Measurements from ENCODE around the gene TMEM184A. TPM values are rescaled to one million over a fixed set of nuclear protein-coding genes. Genes with fewer than 3 reads are reported as not detected.

Gene TMEM184A
- total RNA-seq, 2 donors from 2014 or later, result 0.12 to 0.73 TPM

GRCh38 chr7:1562116-1562515 lies 6.1 kb upstream of the TMEM184A start:
- peaks cover 0 to 5% of the 10 kb centered on the region in 2 donors for H3K36me3 Mint-ChIP-seq
- no peak for ATAC-seq
- no peaks in the 10 kb centered on the region for H3K9me3 Mint-ChIP-seq
- no peak overlapping the region for H3K27ac Mint-ChIP-seq
- DNase-seq (ENCODE audit: low spot score in 2 of 2), result no peak

DNA sequence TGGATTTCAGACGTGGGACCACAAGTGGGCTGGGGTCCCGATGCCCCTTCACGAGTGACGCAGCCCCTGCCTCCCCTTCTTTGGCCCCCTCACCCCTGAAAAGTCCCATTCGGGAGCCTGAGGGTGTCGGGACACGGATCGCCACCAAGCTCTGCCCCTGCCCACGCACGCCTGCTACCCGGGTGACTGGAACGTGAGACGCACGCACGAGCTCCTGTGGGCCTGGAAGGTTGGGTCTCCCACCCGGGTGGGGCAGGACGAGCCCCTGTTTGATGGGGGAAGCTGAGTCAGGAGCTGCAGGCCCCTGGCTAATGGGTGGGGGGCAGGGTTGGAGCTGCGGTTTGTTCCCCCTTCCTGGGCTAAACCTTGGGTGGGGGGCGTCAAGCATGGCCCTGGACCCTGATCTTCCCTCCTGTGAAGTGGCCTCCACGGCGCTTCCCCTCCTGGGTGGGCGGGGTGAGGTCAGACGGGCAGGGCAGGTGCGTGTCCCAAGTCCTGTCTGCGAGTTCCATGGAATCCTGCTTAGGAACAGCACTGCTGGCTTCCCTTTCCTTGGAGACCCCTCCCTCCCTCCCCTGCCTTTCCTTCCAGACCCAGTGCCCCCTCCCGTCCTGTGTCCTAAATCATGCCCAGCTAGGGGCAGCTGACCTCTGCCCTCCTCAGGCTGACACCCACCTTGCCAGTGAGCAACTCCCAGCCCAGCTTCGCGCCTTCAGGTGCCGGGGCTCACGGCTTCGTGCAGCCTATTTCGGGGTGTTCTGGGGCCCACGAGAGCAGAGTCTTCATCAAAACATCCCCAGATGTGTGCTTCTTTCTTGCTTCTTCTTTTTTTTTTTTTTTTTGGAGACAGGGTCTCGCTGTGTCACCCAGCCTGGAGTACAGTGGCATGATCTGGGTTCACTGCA lies 5.3 kb upstream of the TMEM184A start:
- H3K36me3 Mint-ChIP-seq, result no peaks in the 10 kb centered on the region
- H3K9me3 Mint-ChIP-seq, result no peaks in the 10 kb centered on the region
- no peak overlapping the region for H3K27ac Mint-ChIP-seq
- DNase-seq (ENCODE audit: low spot score in 2 of 2) (no peak), ATAC-seq (no peak)

DNA sequence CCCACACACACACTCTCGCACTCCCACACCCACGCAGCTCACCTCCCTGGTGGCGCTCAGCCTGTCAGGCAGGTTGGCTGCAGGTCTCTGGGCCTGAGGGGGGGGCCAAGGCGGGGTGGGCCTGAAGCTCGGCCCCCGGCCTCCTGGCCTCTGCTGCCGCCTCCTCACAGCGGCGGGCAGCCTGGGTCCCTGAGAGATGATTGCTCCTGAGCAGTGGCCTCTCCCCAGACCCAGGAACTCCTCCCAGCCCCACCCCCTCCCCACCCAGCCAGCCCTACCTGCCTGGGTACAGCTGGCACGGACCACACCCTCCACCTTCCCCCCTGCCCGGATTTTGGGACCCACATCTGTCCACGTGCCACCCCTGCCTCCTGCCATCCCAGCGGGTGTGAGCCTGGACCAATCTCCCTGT lies 4.6 kb upstream of the TMEM184A start:
- DNase-seq (ENCODE audit: low spot score in 2 of 2) (no peak), ATAC-seq (no peak)
- no peaks in the 10 kb centered on the region for H3K9me3 Mint-ChIP-seq
- H3K27ac Mint-ChIP-seq, result no peak overlapping the region
- H3K36me3 Mint-ChIP-seq, result no peaks in the 10 kb centered on the region

- Mint-ChIP-seq H3K9me3 (no peaks in the 10 kb centered on the region), H3K27ac (no peak overlapping the region), H3K36me3 (no peaks in the 10 kb centered on the region)
- no peak for DNase-seq (ENCODE audit: low spot score in 2 of 2)
- no peak for ATAC-seq
Observed at GRCh38 chr7:1559626-1560590, 3.9 kb upstream of the TMEM184A start.

DNA sequence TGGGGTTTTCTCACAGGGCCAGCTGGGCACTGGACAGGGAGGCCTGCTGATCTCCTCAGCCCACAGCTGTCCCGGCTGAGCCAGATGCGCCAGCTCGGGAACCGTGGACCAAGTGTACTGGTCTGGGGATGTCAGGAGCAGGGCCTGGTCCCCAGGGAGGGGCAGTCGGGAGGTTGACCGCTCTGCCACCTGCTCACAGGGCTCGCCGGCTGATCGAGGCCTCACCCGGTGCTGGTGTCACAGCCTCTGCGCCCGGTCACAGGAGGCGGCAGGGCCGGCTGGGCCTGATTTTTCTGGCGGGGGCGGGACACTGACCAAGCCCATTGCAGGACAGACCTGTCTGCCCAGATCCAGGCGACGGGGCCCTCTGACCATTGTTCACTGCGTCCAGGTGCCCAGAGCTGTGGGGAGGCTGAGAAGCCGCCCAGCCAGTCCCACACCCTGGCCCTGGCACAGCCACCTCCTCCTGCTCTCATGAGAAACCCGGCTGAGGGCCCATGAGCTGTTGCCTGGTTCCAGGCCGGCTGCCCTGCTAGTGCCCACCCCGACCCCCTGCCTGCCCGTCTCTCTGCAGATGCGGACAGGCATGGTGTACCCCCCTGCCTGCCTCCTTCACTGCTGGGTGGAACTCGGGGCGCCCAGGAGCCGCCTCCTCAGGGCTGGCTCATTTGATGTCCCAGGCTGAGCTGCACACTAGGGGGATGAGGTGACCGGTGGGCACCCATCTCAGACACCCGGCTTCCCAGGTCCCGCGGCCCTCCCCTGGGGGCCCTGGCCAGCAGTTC lies 3.0 kb upstream of the TMEM184A start:
- no peak for DNase-seq (ENCODE audit: low spot score in 2 of 2)
- ATAC-seq, result no peak
- no peaks in the 10 kb centered on the region for H3K36me3 Mint-ChIP-seq
- H3K27ac Mint-ChIP-seq, result no peak overlapping the region
- no peaks in the 10 kb centered on the region for H3K9me3 Mint-ChIP-seq

- Mint-ChIP-seq H3K9me3 (no peaks in the 10 kb centered on the region), H3K27ac (peak overlapping the region; percentile 44 to 61), H3K36me3 (no peaks in the 10 kb centered on the region)
- DNase-seq (ENCODE audit: low spot score in 2 of 2) (no peak), ATAC-seq (no peak)
Observed at GRCh38 chr7:1558181-1558811, 2.3 kb upstream of the TMEM184A start.

DNA sequence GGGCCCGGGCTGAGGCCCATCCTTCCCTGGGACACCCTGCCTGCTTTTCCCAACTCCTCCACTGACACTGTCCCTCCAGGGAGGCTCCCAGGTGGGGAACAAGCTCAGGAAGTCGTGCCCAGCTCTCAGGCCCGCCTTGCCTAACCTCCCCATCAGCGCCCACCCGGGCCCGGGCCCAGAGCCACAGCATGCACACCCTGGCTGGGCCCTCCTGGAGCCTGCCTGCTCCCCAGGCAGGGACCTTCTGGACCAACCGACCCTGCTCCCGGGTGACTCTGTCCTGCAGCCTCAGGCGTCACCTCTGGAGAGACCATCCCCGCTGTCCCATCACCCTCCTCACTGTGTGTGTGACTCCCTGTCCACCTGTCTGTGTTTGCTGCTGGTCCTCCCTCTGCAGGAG lies 1.8 kb upstream of the TMEM184A start:
- Mint-ChIP-seq H3K27ac (peak overlapping the region; percentile 44 to 61), H3K9me3 (no peaks in the 10 kb centered on the region), H3K36me3 (no peaks in the 10 kb centered on the region)
- DNase-seq (ENCODE audit: low spot score in 2 of 2) (no peak), ATAC-seq (no peak)

- DNase-seq (ENCODE audit: low spot score in 2 of 2) (no peak), ATAC-seq (no peak)
- Mint-ChIP-seq H3K27ac (no peak overlapping the region), H3K36me3 (no peaks in the 10 kb centered on the region), H3K9me3 (no peaks in the 10 kb centered on the region)
Observed at GRCh38 chr7:1557006-1557405, 1.0 kb upstream of the TMEM184A start.

DNA sequence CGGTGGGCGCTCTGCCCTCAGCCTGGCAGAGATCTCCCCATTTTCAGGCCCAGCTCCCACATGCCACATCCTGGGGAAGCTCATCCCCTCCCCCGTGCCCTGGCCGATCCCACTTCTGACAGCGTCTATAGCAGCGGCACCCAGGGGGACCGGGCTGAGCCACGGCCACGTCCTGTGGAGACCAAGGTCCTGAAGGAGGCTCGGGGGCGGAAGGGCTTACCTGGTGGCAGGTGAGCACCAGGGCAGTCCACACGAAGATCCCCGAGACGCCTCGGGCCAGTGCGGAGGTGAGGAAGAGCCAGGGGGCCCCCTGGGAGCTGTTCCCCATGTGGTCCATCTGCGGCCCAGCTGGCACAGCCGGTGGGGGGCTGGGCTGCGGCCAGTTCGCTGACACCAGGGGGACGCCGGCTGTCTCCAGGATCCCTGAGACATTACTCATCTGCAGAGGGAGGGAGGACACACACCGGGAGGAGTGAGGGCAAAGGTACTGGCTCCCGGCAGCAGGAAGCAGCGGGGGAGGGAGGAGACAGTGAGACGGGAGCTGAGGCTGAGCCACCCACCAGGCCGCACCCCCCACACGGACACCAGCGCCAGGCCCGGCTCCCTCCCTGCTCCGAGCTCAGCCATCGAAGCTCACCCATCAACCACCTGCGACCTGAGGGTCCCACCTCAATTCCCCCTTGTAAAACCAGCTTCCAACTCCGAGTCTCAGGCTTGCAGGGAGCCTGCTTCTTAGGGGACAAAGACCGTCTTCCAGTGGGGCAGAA lies 776 bp downstream of the TMEM184A start:
- Mint-ChIP-seq H3K36me3 (no peaks in the 10 kb centered on the region), H3K27ac (peak overlapping the region in 1 of 2 donors; percentile 60), H3K9me3 (no peaks in the 10 kb centered on the region)
- no peak for ATAC-seq
- no peak for DNase-seq (ENCODE audit: low spot score in 2 of 2)

GRCh38 chr7:1554333-1555045 lies 1.5 kb downstream of the TMEM184A start:
- no peak for ATAC-seq
- no peak for DNase-seq (ENCODE audit: low spot score in 2 of 2)
- Mint-ChIP-seq H3K36me3 (no peaks in the 10 kb centered on the region), H3K27ac (peak overlapping the region in 1 of 2 donors; percentile 60), H3K9me3 (no peaks in the 10 kb centered on the region)

GRCh38 chr7:1553512-1554210 lies 2.3 kb downstream of the TMEM184A start:
- no peak for ATAC-seq
- Mint-ChIP-seq H3K36me3 (no peaks in the 10 kb centered on the region), H3K9me3 (no peaks in the 10 kb centered on the region), H3K27ac (no peak overlapping the region)
- no peak for DNase-seq (ENCODE audit: low spot score in 2 of 2)

GRCh38 chr7:1552200-1552599 lies 3.8 kb downstream of the TMEM184A start:
- ATAC-seq (no peak), DNase-seq (ENCODE audit: low spot score in 2 of 2) (no peak)
- H3K27ac Mint-ChIP-seq, result no peak overlapping the region
- no peaks in the 10 kb centered on the region for H3K9me3 Mint-ChIP-seq
- H3K36me3 Mint-ChIP-seq, result no peaks in the 10 kb centered on the region

GRCh38 chr7:1550846-1551155 lies 5.2 kb downstream of the TMEM184A start:
- ATAC-seq (no peak), DNase-seq (ENCODE audit: low spot score in 2 of 2) (no peak)
- H3K27ac Mint-ChIP-seq, result no peak overlapping the region
- H3K36me3 Mint-ChIP-seq, result no peaks in the 10 kb centered on the region
- H3K9me3 Mint-ChIP-seq, result no peaks in the 10 kb centered on the region

- Mint-ChIP-seq H3K36me3 (no peaks in the 10 kb centered on the region), H3K9me3 (no peaks in the 10 kb centered on the region), H3K27ac (no peak overlapping the region)
- DNase-seq (ENCODE audit: low spot score in 2 of 2), result no peak
- ATAC-seq, result no peak
Observed at GRCh38 chr7:1550005-1550845, 5.8 kb downstream of the TMEM184A start.
